NCI-H526 (cell line): ENCODE results near the gene ZNF419.

Experiments
- DNase-seq, 2 experiments: peaks; one replicate each; lab custom pipeline; 2025; lab: John Stamatoyannopoulos, UW

The ZNF419 gene

DNA sequence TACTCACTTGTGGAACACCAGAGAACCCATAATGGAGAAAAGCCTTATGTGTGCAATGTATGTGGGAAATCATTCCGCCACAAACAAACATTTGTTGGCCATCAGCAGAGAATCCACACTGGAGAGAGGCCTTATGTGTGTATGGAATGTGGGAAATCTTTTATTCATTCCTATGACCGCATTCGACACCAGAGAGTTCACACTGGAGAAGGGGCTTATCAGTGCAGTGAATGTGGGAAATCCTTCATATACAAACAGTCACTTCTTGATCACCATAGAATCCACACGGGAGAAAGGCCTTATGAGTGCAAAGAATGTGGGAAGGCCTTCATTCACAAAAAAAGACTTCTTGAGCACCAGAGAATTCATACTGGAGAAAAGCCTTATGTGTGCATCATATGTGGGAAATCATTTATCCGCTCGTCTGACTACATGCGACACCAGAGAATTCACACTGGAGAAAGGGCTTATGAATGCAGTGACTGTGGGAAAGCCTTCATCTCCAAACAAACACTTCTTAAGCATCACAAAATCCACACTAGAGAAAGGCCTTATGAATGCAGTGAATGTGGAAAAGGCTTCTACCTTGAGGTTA is 50.5 kb downstream of the ZNF419 start:
- no peak for DNase-seq
